Smooth muscle cell (in vitro differentiated cells): ENCODE data around the gene CLCA1. TPM values are rescaled to one million over a fixed set of nuclear protein-coding genes. Genes with fewer than 3 reads are reported as not detected.

Experiments used
- DNase-seq: peaks from one replicate; lab custom pipeline; 2025; ENCODE audit not compliant: unreplicated experiment; lab: John Stamatoyannopoulos, UW
- H2AFZ ChIP-seq: fragments of 200-600 bp; sonication (generic); 2 replicates; pipeline ENCODE4 v1.6.0; 2016; ENCODE audit warnings: antibody characterized with exemption, low read depth, mild to moderate bottlenecking
- H3F3A ChIP-seq: fragments of 200-600 bp; sonication (generic); 2 replicates; pipeline ENCODE4 v1.6.0; 2017; ENCODE audit warnings: antibody characterized with exemption, low read depth
- H3K27ac ChIP-seq: fragments of 200-600 bp; sonication (generic); 2 replicates; pipeline ENCODE4 v1.5.1; 2016; ENCODE audit warnings: low read depth, mild to moderate bottlenecking
- H3K27me3 ChIP-seq: fragments of 200-600 bp; sonication (generic); 2 replicates; pipeline ENCODE4 v1.6.1; 2016; ENCODE audit warnings: low read depth, mild to moderate bottlenecking
- H3K36me3 ChIP-seq: fragments of 200-600 bp; sonication (generic); 2 replicates; pipeline ENCODE4 v1.5.1; 2016; ENCODE audit warnings: low read depth
- H3K4me1 ChIP-seq: fragments of 200-600 bp; sonication (generic); 2 replicates; pipeline ENCODE4 v1.5.1; 2016; ENCODE audit warnings: low read depth
- H3K4me2 ChIP-seq: fragments of 200-600 bp; sonication (generic); 2 replicates; pipeline ENCODE4 v1.6.0; 2016; ENCODE audit warnings: mild to moderate bottlenecking
- H3K4me3 ChIP-seq: fragments of 200-600 bp; sonication (generic); 2 replicates; pipeline ENCODE4 v1.5.1; 2016; ENCODE audit warnings: mild to moderate bottlenecking
- H3K79me2 ChIP-seq: fragments of 200-600 bp; sonication (generic); 2 replicates; pipeline ENCODE4 v1.6.0; 2016; ENCODE audit warnings: low read depth, mild to moderate bottlenecking
- H3K9ac ChIP-seq: fragments of 200-600 bp; sonication (generic); 2 replicates; pipeline ENCODE4 v1.6.0; 2016; ENCODE audit warnings: low read depth
- H3K9me3 ChIP-seq: fragments of 200-600 bp; sonication (generic); replicated peaks from 2 replicates; pipeline ENCODE4 v1.5.1; 2016; ENCODE audit warnings: low read depth
- H4K20me1 ChIP-seq: fragments of 200-600 bp; sonication (generic); 2 replicates; pipeline ENCODE4 v1.6.0; 2016; ENCODE audit warnings: low read depth
- CTCF ChIP-seq: fragments of 200-600 bp; sonication (generic); IDR thresholded peaks from 2 replicates; pipeline ENCODE4 v1.5.1; 2017; ENCODE audit warnings: borderline replicate concordance, mild to moderate bottlenecking, antibody characterized with exemption; ENCODE audit not compliant: insufficient read depth, poor library complexity, severe bottlenecking
- WGBS: methylation state at CpG from one replicate; pipeline ENCODE4 v1.1.7; 2016; ENCODE audit warnings: low lambda C conversion rate; 5-methylcytosine and 5-hydroxymethylcytosine counted together
- polyA plus RNA-seq: library from polyadenylated mRNA; unstranded; fragments of >200 nt; fragmentation: Nextera tagmentation; extraction: Ambion mirVana; gene quantifications from 2 replicates; pipeline ENCODE4 v1.2.1, GENCODE V29; 2016
- total RNA-seq: library from RNA; depleted of rRNA; stranded (reverse); fragments of >200 nt; gene quantifications from 2 replicates; pipeline ENCODE4 v1.2.3, GENCODE V29; 2014

The CLCA1 gene
- total and polyA plus RNA-seq, 2 experiments from 2014 or later = not detected

GRCh38 chr1:86441581-86441980 lies 27.1 kb upstream of the CLCA1 start:
- no peaks in the 10 kb centered on the region for H4K20me1 ChIP-seq
- no peak overlapping the region for H3K4me2 ChIP-seq
- H3K27ac ChIP-seq = no peak overlapping the region
- no peak overlapping the region for H3K4me3 ChIP-seq
- H3K36me3 ChIP-seq = no peaks in the 10 kb centered on the region
- H2AFZ ChIP-seq = no peak overlapping the region
- H3K9me3 ChIP-seq = no peaks in the 10 kb centered on the region
- 87% methylated on average over 2 of the region's 2 CpGs for WGBS
- H3K9ac ChIP-seq = no peak overlapping the region
- no peak for DNase-seq
- H3K79me2 ChIP-seq = no peaks in the 10 kb centered on the region
- no peaks in the 10 kb centered on the region for H3K4me1 ChIP-seq
- TF ChIP-seq CTCF = no peak
- peaks cover 9% of the 10 kb centered on the region for H3K27me3 ChIP-seq
- H3F3A ChIP-seq = no peaks in the 10 kb centered on the region

- 85% methylated on average over 1 of the region's 1 CpG for WGBS
- H3K79me2 ChIP-seq = no peaks in the 10 kb centered on the region
- no peaks in the 10 kb centered on the region for H3K4me1 ChIP-seq
- H3K9ac ChIP-seq = no peak overlapping the region
- H3K9me3 ChIP-seq = no peaks in the 10 kb centered on the region
- DNase-seq = no peak
- no peak overlapping the region for H3K4me2 ChIP-seq
- H2AFZ ChIP-seq = no peak overlapping the region
- no peaks in the 10 kb centered on the region for H4K20me1 ChIP-seq
- H3K36me3 ChIP-seq = no peaks in the 10 kb centered on the region
- no peak for TF ChIP-seq CTCF
- H3K27ac ChIP-seq = no peak overlapping the region
- no peak overlapping the region for H3K4me3 ChIP-seq
- peaks cover 9% of the 10 kb centered on the region for H3K27me3 ChIP-seq
- no peaks in the 10 kb centered on the region for H3F3A ChIP-seq
Measured at GRCh38 chr1:86441997-86442396, 26.7 kb upstream of the CLCA1 start.

GRCh38 chr1:86445919-86446318 lies 22.8 kb upstream of the CLCA1 start:
- Histone ChIP-seq H4K20me1 (no peaks in the 10 kb centered on the region), H2AFZ (no peak overlapping the region), H3K27me3 (peaks cover 8% of the 10 kb centered on the region), H3K36me3 (no peaks in the 10 kb centered on the region), H3K4me3 (no peak overlapping the region), H3K9me3 (no peaks in the 10 kb centered on the region), H3K27ac (no peak overlapping the region), H3K4me1 (no peaks in the 10 kb centered on the region), H3K9ac (no peak overlapping the region), H3K4me2 (no peak overlapping the region), H3K79me2 (no peaks in the 10 kb centered on the region), H3F3A (no peaks in the 10 kb centered on the region)
- no peak for DNase-seq
- TF ChIP-seq CTCF = no peak
- WGBS = 75% methylated on average over 1 of the region's 1 CpG

- Histone ChIP-seq H3K4me3 (no peak overlapping the region), H4K20me1 (no peaks in the 10 kb centered on the region), H3K9me3 (no peaks in the 10 kb centered on the region), H3F3A (no peaks in the 10 kb centered on the region), H3K27me3 (peaks cover 8% of the 10 kb centered on the region), H3K79me2 (no peaks in the 10 kb centered on the region), H2AFZ (no peak overlapping the region), H3K9ac (no peak overlapping the region), H3K27ac (no peak overlapping the region), H3K36me3 (no peaks in the 10 kb centered on the region), H3K4me1 (no peaks in the 10 kb centered on the region), H3K4me2 (no peak overlapping the region)
- DNase-seq = no peak
- 82% methylated on average over 4 of the region's 4 CpGs for WGBS
- TF ChIP-seq CTCF = no peak
Measured at GRCh38 chr1:86447198-86447790, 21.4 kb upstream of the CLCA1 start.
